Bone marrow (tissue), 2 donors: ENCODE measurements around the gene DOCK4.

Experiments
- DNase-seq, 2 donors: peaks; one replicate each; lab custom pipeline; 2025; lab: John Stamatoyannopoulos, UW

The DOCK4 gene

DNA sequence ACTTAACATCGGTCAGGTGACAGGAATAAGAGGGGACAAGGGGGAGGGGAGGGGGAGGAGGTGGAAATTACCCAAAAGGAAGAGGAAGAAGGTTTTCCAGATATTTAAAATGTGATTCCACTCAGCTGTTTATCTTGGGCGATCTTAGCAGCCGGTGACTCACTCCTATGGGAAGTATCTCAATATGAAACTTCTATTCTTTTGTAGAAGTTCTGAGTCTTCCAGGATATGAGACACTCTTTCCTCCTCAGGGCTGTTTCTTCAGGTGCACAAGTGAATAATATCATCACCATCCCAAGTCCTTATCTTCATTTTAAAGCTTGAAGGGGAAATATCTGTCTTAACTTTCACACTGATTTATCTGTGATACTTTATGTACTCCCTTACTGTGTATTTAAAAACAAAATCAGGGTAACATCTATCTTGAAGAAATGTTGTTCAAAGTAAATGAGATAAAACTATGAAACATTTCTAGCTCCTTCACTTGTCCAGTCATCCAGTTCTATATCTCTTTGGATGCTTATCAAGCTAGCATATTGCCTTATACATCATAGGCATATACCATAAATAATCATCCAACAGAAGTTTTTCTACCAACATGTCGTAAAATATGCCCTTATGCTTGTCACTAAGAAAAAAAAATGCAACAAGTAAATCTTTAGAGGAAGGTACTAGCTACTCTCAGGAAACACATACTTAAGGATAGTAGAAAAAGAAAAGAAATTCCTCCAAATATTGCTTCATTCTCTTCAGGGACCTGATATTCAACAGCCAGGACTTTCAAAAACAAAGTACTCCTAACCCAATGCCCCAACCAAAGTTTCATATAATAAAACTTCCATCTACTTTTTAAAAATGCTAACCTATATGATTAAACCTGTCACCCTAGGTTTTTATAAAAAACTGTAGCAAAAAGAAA, 13.7 kb downstream of the DOCK4 start:
- DNase-seq: no peak

DNA sequence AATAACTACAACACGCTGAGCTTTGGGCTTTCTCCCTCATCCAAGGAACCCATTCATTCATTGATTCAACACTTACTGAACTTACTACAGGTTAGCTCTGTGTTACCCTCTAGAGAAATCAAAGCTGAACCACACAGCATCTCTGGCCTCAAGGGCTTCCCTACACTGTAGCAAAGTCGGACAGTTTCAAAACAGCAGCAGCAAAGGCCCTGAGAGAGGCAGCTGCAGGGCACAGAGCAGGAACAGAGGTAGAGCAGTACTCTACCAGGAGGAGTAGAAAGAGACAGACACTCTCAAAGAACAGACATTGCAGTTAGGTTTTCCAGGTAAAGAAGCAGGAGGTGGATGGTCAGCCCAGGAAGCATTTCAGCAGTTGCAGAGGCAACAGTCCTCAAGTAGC, 16.1 kb downstream of the DOCK4 start:
- DNase-seq: no peak

DNA sequence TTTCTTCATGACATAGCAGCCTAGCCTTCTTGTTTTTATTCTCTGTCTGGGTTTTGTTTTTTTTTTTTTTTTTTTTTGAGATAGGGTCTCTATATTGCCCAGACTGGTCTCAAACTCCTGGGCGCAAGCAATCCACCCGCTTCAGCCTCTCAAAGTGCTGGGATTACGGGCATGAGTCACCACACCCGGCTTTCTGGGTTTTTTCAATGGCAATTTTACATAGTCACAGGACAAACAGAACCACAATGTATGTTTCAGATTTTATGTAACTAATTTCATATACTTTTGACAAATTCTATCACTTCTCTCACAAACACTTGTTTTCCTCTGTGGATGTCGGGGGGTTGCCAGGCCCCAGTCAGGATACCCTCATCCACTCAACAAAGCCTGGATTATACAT, 16.5 kb downstream of the DOCK4 start:
- no peak for DNase-seq

DNA sequence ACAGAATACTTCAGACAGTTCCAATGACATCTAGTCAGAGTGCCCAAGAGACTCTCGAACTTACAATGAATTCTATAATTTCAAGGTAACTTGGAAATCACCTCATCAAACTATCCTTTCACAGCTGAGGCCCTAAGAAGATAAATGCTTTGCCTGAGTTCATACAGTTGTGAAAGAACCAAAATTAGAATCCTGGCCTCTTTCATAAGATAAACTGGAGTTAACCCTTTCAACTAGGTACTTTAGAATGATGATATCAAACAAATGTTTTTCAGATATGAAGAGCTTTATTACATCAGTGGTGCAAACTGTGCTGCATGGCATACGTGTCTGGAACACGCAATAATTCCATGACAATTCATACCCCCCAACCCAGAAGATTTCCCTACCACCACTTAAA, 17.9 kb downstream of the DOCK4 start:
- DNase-seq: no peak

DNA sequence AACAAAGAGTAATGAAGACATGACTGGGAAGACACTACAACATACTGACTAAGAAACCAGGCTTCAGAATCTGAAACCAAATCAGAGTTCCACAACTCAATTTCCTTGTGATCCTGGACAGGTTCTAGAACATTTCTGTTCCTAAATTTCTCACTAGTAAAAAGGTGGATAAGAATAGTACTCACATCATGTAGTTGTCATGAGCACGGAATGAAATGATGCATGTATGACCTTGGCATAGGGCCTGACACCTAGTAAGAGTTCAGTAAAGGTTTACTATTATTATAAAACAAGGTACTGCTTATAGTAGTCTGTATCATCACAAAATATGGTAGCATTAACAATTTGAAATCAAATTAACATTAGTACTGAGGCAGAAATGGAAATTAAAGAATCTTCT, 19.9 kb downstream of the DOCK4 start:
- DNase-seq: no peak

DNA sequence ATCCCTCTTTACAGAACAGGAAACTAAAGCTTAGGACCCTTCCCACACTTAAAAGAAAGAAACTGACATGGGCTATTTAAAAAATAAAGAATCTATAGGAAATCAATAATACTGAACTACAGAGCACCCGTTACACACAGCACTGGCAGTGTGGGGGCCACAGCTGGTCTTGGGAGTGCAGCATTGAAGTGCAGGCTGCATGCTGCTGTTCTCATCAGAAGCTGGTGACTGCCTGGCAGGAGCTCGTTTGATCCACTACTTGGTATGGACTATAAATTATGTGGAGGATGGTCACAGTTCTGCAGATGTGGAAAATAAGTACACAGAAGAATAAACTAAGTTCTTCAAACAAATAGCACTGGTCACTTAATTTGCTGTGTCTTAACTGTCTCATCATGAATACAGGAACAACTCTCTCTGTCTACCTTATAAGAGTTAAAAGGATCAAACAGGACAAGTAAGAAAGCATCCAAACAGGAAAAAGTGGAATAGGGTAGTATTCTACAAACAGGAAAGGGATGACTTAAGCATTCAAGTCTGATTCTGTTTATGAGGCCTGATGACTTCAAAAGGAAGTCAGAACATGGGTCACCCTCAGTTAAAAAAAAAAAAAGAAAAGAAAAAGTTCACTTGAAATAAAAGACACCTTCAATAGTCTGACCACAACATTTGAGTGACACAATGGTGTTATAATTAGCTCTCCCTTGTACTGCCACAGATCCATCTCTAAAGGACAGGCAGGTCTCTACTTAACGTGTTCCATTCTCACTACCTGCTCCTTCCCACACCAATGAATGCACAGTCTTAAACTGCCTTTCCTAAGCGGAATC, 21.0 kb downstream of the DOCK4 start:
- DNase-seq: no peak

DNA sequence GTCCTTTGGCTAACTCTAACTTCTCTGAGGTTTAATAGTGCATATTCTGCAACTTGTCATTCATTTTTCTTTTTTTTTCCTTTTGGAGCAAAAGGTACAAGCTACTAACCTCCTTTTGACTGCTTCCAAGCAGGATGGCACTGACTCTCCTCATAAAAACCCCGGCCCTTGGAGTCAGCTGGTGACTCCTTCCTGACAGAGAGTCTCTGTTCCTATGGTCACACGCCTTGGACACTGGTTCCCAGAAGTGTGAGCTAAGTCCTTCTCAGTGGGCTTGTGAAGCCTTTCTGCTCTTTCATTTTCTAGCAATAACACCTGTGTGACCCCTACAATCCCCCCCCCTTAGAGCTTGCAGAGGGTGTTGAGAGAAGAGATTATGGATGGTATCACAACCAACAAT, 21.7 kb downstream of the DOCK4 start:
- no peak for DNase-seq

DNA sequence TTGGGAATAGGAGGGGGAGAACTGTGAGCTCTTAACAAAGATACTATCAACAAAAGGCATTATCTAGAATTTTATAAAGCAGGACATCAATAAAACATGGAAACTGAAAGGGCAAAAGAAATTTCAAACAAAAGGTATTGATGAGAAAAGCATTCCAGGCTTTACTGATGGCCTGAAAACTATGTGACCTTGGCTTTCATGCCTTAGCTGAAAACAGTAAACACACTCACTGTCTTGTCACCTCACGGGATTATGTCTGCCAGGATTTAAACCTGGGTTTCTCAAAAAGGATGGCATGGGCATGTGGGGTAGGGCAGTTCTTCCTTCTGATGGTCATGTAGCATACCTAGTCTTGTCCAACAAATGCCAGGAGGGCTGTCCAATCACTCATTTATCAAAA, 22.9 kb downstream of the DOCK4 start:
- DNase-seq: no peak

DNA sequence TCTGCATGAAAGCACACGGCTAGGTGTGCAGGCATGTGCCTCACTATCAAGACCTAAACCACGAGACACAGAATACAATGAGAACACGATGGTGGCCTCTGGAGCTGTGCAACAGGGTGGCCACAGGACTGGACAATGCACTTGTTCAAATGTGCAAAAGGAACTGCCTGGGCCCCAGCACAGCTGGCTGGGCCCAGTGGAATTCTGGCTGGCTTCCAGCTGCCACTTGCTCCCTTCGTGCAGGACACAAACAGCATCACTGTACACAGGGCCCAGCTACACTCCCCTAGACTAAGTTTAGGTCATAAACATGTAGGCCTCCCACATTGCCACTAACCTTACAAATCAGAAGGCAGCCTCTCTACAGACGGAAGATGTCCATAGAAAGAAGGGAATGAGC, 23.4 kb downstream of the DOCK4 start:
- no peak for DNase-seq

DNA sequence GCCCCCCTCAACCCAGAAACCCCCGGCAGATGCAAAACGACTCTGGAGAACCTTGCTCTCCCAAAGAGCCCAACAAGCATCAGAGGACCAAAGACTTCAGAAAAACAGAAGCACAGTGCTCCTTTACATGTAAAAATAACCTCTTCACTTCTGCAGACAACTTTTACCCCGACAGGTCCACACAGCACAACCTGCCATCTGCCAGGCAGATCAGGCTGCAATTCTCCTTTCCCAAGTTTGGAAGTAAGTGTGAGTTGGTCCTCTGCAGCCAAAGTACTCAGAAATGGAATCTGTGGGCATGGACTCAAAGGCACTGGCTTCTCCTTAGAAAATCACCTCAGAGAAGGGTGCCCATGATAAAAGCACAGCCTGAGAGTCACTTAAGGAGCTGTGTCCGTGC, 26.0 kb downstream of the DOCK4 start:
- DNase-seq: no peak

DNA sequence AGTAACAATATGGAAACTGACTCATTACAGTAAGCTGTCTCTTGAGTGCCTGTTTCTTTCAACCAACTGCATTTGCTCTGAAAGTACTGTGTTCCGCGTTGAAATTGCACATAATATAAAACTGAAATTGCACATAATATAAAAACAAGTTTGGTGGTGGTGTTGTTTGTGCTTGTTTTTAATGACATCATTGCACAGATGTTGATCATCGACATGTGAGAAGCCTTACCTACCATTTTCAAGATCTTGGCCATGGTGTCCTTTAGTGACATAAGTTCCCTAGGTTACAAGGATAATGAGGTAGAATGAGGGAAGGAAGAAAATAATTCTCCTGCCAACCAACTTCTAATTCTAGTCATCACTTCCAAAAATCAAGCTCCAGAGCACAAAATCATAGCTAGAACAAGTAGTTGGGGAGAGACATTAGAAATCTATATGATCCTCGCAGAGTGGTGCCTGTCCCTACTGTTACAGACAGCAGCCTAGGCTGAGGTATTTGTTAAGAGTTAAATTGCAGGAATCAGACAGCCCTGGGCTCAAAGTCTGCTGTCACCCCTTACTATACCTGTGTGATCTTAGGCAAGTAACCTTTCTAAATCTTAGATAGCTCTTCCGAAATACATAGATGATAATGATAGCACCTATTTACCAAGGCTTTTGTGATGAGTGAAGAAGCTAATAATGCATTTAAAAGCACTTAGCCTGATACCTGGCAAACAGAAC, 29.3 kb downstream of the DOCK4 start:
- no peak for DNase-seq

DNA sequence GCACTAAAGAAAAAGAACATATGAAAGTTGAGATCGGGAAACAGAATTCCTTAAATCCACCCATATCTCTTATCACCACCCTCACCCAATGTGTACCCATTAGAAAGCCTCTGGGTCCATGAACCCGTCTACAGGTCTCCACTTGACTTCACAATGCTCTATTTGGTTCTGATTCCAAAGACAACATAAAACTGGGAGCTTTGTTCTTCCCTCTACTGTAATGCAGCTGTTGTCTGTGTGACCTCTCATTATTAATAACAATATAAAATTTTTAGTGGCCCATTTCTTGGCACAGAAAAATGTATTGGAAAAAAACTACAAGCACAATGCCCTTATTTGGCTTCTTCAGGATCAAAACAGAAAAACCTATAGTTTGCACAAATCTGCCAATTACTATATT, 30.0 kb downstream of the DOCK4 start:
- no peak for DNase-seq

DNA sequence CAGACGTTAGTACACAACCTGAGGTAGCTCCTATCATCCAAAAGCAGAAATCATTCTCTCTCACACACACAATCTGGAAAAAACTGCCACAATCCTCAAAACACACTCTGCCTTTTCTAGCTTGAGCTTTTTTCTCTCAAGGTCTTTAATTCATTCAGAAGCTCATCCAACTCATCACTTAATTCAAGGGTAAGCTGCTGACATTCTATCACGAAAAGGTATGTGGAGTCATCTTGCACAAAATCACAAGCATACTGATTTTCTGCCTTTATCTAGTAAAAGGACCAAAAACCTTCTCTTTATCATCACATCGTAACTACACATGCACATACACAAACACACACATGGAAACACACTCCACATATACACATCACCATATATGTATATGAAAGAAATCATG, 32.0 kb downstream of the DOCK4 start:
- DNase-seq: no peak

DNA sequence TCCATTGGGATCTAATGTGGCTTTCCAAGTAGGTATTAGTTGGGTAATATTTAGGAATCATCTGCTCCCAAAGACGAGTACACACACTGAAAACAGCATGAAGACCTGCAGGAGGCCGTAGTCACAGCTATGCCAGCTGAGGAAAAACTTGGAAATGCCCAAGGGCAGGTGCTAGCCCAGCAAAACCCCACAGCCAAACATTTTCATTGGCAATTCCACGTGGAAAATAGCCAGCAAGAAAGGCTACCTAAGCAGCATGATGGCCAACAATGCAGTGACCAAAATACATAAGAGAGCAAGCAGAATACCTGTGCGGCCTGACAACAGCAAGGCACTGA, 32.7 kb downstream of the DOCK4 start:
- no peak for DNase-seq

DNA sequence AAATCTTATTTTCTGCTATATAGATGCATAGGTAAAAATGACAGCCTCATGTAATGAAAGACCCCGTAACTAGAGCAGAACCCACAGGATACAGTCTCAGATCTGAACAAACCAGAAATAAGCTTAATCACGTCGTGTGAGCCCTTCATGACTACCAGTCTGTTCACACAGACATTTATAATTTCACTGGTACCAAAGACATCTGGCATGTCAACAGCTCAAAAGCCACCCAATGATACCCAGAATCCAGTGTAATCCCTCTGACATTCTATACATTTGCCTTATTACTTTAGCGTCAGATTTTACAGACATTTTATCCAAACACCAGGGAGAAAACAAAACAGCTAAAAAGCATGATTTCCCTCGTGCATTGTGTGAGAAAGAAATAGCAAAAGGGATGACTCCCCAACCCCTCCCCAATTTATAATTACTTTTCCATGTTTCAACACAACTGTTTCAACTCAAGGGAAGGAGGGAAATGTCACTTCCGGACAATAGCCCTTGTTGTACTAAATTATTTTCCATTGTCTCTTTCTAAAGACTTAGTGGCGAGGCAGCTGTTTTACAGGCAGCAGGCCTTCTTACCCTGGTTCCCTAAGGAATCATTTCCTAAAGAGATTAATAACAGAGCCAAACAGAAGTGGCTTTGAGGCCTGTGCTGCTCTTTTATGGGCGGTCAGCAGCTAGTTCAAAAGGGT, 33.2 kb downstream of the DOCK4 start:
- DNase-seq: no peak

DNA sequence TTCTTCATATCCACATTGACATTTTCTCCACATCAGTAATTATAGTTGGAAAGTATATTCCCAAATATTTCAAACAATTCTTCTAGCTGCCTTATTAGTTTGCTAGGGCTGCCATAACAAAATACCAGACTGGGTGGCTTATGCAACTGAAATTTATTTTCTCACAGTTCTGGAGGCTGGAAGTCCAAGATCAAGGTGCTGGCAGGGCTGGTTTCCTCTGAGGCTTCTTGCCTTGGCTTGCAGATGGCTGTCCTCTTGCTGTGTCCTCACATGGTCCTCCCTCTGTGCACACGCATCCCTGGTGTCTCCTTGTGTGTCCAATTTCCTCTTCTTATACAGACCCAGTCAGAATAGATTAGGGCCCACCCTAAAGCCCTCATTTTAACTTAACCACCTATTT, 34.5 kb downstream of the DOCK4 start:
- no peak for DNase-seq

DNA sequence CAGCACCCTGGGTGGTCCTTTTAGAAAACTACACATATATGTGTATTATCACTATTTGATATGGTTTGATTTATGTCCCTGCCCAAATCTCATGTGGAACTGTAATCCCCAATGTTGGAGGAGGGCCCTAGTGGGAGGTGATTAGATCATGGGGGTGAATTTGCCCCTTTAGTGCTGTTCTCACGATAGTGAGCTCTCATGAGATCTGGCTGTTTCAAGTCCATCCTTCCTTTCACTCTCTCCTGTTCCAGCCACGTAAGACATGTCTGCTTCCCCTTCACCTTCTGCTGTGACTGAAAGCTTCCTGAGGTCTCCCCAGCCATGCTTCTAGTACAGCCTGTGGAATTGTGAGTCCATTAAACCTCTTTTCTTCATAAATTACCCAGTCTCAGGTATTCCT, 37.3 kb downstream of the DOCK4 start:
- no peak for DNase-seq

DNA sequence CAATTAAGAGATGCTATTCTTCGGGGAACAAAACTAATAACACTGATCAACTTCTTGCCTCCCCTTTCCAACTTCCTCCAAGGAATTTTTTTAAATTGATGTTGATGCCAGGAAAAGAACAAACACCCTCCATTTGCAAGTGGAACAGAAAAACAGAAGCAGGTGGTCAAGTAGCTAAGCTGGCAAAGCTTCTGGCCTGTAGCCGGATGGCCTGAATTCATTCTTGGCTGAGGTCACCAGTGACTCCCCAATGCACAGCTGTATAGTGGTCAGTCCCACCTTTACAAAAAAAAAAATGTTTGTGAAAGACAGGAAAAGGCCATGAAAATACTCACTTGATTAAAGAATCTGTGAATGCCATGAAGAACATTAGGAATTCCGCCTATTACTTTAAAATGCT, 39.1 kb downstream of the DOCK4 start:
- no peak for DNase-seq

DNA sequence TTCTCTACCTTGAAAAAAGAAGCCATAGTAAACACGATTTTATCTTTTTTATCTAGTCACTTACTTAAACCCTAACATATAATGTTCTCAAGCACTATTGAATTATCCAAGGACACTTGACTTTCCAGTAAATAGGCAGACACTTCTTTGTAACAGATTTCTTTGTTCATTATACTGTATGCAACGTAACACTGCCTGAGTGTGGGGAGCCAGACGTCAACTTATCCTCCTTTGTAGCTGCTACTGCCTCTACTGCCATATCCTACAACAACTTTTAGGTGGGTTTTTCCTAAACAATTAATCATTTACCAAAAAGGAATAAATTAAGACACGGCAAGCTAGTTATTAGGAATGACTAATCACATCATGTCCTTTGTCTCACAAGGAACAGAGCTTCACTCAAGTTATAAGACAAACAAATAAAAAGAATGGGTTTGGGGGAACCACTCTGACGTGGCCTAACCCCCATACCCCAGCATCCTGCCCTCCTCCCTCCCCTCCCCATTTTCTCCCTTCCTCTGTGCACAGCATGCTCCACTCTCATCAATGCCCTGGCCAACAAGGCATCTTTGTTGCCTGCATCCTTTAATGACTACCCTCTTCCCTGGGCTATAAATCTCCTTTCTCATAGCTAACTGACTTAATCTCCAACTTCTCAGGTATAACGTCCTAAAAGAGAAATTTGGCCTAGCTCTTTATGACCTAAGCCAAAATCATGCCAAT, 43.3 kb downstream of the DOCK4 start:
- DNase-seq: no peak

DNA sequence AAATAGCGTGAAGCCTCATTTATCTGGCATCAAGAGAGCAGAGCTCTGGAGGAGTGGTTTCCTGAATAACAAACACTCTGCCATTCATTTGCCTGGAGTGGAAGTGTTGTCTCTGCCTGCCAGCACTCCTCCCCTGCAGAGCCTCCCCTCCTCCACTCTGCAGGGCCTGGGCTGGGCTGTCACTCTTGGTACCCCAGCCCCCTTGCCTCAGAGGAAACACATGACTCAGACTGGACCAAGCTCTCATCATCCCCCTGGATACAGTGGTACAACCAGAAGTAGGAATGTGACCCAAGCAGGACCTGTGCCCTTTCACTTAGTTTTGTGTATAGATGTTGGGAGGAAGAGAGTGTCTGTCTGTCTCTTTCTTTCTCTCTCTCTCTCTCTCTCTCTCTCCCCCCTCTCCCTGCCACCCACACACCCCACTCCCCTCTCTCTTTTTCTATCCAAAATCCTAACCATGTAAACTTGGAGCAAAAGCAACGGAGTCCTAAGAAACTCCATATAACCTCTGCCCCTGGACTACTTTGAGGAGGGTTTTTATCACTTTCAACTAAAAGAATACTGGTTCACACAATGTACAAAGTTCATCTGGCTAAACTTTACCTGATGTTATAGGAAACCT, 43.9 kb downstream of the DOCK4 start:
- no peak for DNase-seq
